Activated CD8-positive, alpha-beta memory T cell treated with anti-CD3 and anti-CD28 coated beads, Interleukin-2, amount 50 U/mL, for 48 hours (primary cell): Measurements from ENCODE around the gene CDC42.

Experiments
- DNase-seq: peaks from one replicate; pipeline ENCODE4 v3.0.0-alpha.2; 2020

The CDC42 gene

DNA sequence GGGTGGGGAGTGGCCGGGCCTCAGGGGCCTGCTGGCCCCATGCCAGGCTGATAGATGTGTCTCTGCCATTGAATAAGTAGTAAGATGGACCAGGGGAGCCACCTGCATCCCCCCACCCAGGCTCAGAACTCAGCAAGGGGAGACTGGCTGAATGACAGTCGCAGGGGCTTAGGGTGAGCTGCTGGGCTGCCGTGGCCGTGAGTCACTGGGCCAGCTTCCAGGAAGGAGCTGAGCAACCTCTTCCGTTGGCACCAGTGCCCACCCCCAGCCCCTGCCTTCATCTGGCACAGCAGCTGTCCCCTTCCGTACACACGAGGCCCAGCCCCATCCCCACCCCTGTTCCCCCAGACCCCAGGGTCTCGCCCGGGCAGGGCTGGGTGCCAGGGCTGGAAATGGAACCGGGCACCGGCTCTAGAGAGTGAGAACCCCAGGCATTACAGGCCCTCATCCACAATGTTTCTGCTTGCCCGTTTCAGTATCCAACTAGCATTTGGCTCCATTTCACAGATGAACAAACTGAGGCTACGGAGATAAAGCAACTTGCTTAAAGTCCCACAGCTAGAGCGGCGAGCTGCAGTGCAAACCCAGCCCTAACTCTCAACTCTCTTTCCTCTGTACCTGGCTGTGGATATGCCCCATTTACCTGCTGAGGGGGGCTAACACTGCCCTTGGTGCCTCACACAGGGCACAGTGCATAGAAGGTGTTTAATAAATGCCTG lies 80.2 kb downstream of the CDC42 start:
- no peak for DNase-seq

DNA sequence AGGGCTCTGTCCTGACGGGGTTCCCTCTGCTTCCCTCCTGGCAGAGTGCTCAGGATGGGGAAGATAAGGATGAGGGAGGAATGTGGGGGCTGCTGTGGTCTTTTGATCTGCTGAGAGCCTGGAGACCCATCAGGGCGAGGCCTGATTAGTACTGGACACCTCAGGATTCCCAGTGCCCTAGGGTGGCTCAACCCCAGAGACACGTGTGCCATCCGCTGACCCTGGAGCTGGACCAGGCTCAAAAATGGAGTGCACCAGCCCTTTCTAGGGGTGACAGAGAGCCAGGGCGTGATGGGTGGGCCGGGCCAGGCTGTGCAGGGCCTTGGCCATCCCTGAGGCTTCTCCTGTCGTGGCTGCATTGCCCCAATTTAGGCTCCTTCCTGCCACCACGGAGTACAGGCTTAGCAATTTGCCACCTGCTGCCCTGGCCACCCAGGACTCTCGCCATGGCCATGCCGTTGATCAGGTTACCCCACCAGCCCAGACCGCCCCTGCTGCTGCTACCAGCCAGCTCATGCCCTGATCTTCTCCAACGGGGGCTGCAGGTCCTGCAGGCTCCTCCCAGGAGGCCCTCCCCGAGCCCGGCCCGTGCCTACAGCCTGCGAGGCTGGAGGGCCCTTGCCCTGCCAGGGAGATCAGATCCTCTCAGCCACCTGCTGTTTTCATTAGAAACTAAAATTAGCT lies 80.9 kb downstream of the CDC42 start:
- DNase-seq, result no peak

DNA sequence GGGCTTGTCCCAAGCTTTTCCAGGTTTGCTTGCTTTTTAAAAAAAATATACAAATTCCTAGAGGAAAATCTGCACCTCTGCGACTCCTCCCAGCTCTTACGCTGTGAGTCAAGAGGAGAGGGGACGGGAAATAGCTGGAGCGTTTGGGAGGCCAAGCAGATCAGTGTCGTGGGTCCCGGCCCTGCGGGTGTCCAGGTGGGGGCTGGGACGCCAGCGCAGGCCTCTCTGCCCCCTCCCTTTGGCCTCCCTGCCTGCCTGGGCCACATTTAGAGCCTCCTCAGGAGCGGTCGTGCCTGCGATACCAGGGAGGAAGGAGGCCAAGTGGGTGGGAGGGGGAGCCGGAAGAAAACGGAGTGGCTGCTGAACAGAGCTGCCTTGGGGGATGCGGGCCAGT lies 81.4 kb downstream of the CDC42 start:
- DNase-seq, result no peak

- DNase-seq, result no peak
Observed at GRCh38 chr1:22137004-22137720, 84.7 kb downstream of the CDC42 start.

DNA sequence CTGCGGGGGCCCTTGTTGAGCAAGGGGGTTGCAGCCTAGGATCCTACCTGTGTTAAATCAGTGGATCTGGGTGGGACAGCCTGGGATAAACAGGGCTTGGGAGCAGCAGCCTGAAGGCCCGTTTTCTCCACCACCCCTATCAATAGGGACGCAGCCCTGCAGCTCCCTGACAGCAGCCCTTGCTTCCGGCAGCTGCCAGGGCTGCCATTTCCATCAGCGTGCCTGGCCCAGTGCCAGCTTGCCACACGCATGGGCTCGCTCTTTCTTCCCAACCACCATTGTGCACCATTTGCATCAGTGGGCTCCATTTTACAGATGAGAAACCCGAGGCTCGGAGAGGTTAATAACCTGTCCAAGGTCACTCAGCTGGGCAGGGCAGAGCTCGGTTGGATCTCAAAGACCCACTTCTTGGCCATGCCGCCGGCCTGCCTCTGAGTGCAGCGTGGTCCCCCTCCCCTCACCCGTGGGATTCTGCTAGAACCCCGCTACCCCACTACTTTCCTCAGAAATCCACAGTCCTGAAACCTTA lies 86.6 kb downstream of the CDC42 start:
- DNase-seq, result no peak

- DNase-seq, result no peak
Observed at GRCh38 chr1:22139817-22140216, 87.3 kb downstream of the CDC42 start.
